ENCODE measurements around the gene OR5K2.

Gene OR5K2

GRCh38 chr3:98525494-98525893 is 28.0 kb downstream of the OR5K2 start:
- DNase-seq: no peak

GRCh38 chr3:98528474-98529346 is 31.2 kb downstream of the OR5K2 start:
- DNase-seq: no peak

GRCh38 chr3:98529856-98530459 is 32.5 kb downstream of the OR5K2 start:
- DNase-seq: no peak

- DNase-seq: no peak
Observed at GRCh38 chr3:98530676-98531075, 33.2 kb downstream of the OR5K2 start.

GRCh38 chr3:98531622-98532274 is 34.3 kb downstream of the OR5K2 start, which contains the start of gene GPR15:
Gene GPR15, plus strand, starts transcription at chr3:98531978. Its CDS starts 56 bp downstream, at chr3:98532034.
- no peak for DNase-seq

GRCh38 chr3:98532275-98532637 is 34.8 kb downstream of the OR5K2 start:
- no peak for DNase-seq

- no peak for DNase-seq
Observed at GRCh38 chr3:98532709-98533571, 35.5 kb downstream of the OR5K2 start.

GRCh38 chr3:98534168-98534567 is 36.7 kb downstream of the OR5K2 start:
- DNase-seq: no peak

GRCh38 chr3:98534734-98535133 is 37.3 kb downstream of the OR5K2 start:
- DNase-seq: no peak

- DNase-seq: no peak
Observed at GRCh38 chr3:98536456-98537017, 39.1 kb downstream of the OR5K2 start.

GRCh38 chr3:98540346-98540745 is 42.9 kb downstream of the OR5K2 start:
- DNase-seq: no peak

- DNase-seq: no peak
Observed at GRCh38 chr3:98541695-98542094, 44.2 kb downstream of the OR5K2 start.

GRCh38 chr3:98542623-98543022 is 45.1 kb downstream of the OR5K2 start:
- DNase-seq: no peak

GRCh38 chr3:98545940-98546339 is 48.5 kb downstream of the OR5K2 start:
- DNase-seq: no peak

All from NCI-H1417 treated with DMSO at 0.1 percent for 48 hours (cell line).